ENCODE results near the gene PDAP1. TPM values are rescaled to one million over a fixed set of nuclear protein-coding genes. Genes with fewer than 3 reads are reported as not detected.

PDAP1 gene
- total RNA-seq, 2 donors from 2014 or later = 98.6 to 103 TPM

GRCh38 chr7:99399597-99399996, 8.8 kb downstream of the PDAP1 start:
- 76% methylated on average over 6 of the region's 6 CpGs for WGBS
- intact Hi-C loops (cut with DNase I) = loop anchor here (10.0 kb wide), 1 partner anchor 75 kb away; the partner anchor contains the start of gene ARPC1A
- peaks cover 19 to 26% of the 10 kb centered on the region in 2 donors for H3K36me3 ChIP-seq
- no peak overlapping the region for H3K4me3 ChIP-seq
- TF ChIP-seq CTCF (IDR thresholded peaks at IDR 0.05) = no peak
- TF ChIP-seq POLR2A (IDR thresholded peaks at IDR 0.05) = no peak
- no peak for TF ChIP-seq POLR2AphosphoS5 (IDR thresholded peaks at IDR 0.05)
- no peak for DNase-seq (ENCODE audit: low spot score)
- no peak overlapping the region for H3K27ac ChIP-seq
- H3K4me1 ChIP-seq (replicated peaks) = no peaks in the 10 kb centered on the region
- no peaks in the 10 kb centered on the region for H3K27me3 ChIP-seq (replicated peaks; ENCODE audit: insufficient read depth)
- no peaks in the 10 kb centered on the region for H3K9me3 ChIP-seq

- no peaks in the 10 kb centered on the region for H3K27me3 ChIP-seq (replicated peaks; ENCODE audit: insufficient read depth)
- WGBS = 74% methylated on average over 5 of the region's 5 CpGs
- DNase-seq (ENCODE audit: low spot score) = no peak
- H3K4me3 ChIP-seq = no peak overlapping the region
- intact Hi-C loops (cut with DNase I) = loop anchor here (10.0 kb wide), 1 partner anchor 74 kb away; the partner anchor contains the start of gene ARPC1A
- H3K36me3 ChIP-seq = peaks cover 19 to 26% of the 10 kb centered on the region in 2 donors
- H3K9me3 ChIP-seq = no peaks in the 10 kb centered on the region
- H3K4me1 ChIP-seq (replicated peaks) = peaks cover under 1% of the 10 kb centered on the region
- TF ChIP-seq POLR2AphosphoS5 (IDR thresholded peaks at IDR 0.05) (no peak), CTCF (IDR thresholded peaks at IDR 0.05) (no peak)
- H3K27ac ChIP-seq = no peak overlapping the region
Measured at GRCh38 chr7:99398891-99399445, 9.4 kb downstream of the PDAP1 start.

GRCh38 chr7:99397297-99397983, 11.0 kb downstream of the PDAP1 start:
- H3K4me1 ChIP-seq (replicated peaks) = peaks cover 5% of the 10 kb centered on the region
- 74% methylated on average over 18 of the region's 18 CpGs for WGBS
- peaks cover 19 to 26% of the 10 kb centered on the region in 2 donors for H3K36me3 ChIP-seq
- no peak overlapping the region for H3K27ac ChIP-seq
- no peak overlapping the region for H3K4me3 ChIP-seq
- TF ChIP-seq POLR2AphosphoS5 (IDR thresholded peaks at IDR 0.05) (no peak), CTCF (IDR thresholded peaks at IDR 0.05) (no peak), POLR2A (IDR thresholded peaks at IDR 0.05) (no peak)
- intact Hi-C loops (cut with DNase I) = loop anchor here (10.0 kb wide), 1 partner anchor 73 kb away; the partner anchor contains the start of gene ARPC1A
- DNase-seq (ENCODE audit: low spot score) = no peak
- H3K27me3 ChIP-seq (replicated peaks; ENCODE audit: insufficient read depth) = no peaks in the 10 kb centered on the region
- H3K9me3 ChIP-seq = no peaks in the 10 kb centered on the region

GRCh38 chr7:99396418-99397296, 11.7 kb downstream of the PDAP1 start:
- WGBS = 75% methylated on average over 21 of the region's 21 CpGs
- DNase-seq (ENCODE audit: low spot score) = no peak
- H3K27ac ChIP-seq = peak overlapping the region in 1 of 2 donors; percentile 23
- intact Hi-C loops (cut with DNase I) = loop anchor here (10.0 kb wide), 1 partner anchor 72 kb away; the partner anchor contains the start of gene ARPC1A
- peaks cover 19 to 26% of the 10 kb centered on the region in 2 donors for H3K36me3 ChIP-seq
- no peaks in the 10 kb centered on the region for H3K9me3 ChIP-seq
- no peaks in the 10 kb centered on the region for H3K27me3 ChIP-seq (replicated peaks; ENCODE audit: insufficient read depth)
- peaks cover 5% of the 10 kb centered on the region for H3K4me1 ChIP-seq (replicated peaks)
- H3K4me3 ChIP-seq = no peak overlapping the region
- TF ChIP-seq CTCF (IDR thresholded peaks at IDR 0.05) (no peak), POLR2A (IDR thresholded peaks at IDR 0.05) (no peak), POLR2AphosphoS5 (IDR thresholded peaks at IDR 0.05) (no peak)

All from prostate gland (tissue), 2 donors.